Adrenal gland (tissue), 12 donors: ENCODE measurements around the gene THSD4. TPM values are rescaled to one million over a fixed set of nuclear protein-coding genes. Genes with fewer than 3 reads are reported as not detected.

Source experiments
- DNase-seq, 7 donors: peaks; one replicate each; pipeline ENCODE4 v3.0.0-alpha.2; 2019 to 2020
- H3K27ac ChIP-seq, 5 donors: fragments of 200-600 bp; sonication (generic) in 4 of 5; 1 replicate in 3 of 5; 2 replicates in 2 of 5; pipeline versions ENCODE4 v1.5.1 to v1.8.0; 2016 to 2020; ENCODE audit warnings: mild to moderate bottlenecking in 1 of 5
- H3K27me3 ChIP-seq: fragments of 200-600 bp; 2 replicates; pipeline ENCODE4 v1.8.0; 2021
- H3K36me3 ChIP-seq, 2 donors: fragments of 200-600 bp; replicated peaks in 1 of 2; 1 replicate in 1 of 2; 2 replicates in 1 of 2; pipeline versions ENCODE4 v1.5.1 to v1.8.0; 2018 to 2022
- H3K4me1 ChIP-seq, 2 donors: fragments of 200-600 bp; replicated peaks in 1 of 2; 1 replicate in 1 of 2; 2 replicates in 1 of 2; pipeline versions ENCODE4 v1.5.1 to v1.8.0; 2018 to 2021
- H3K4me3 ChIP-seq, 4 donors: fragments of 200-600 bp; sonication (generic) in 3 of 4; one replicate each; pipeline ENCODE4 v1.5.1; 2016 to 2018
- H3K9me3 ChIP-seq, 3 donors: fragments of 200-600 bp; sonication (generic) in 1 of 3; replicated peaks in 1 of 3; 1 replicate in 2 of 3; 2 replicates in 1 of 3; pipeline versions ENCODE4 v1.5.1 to v1.8.0; 2016 to 2021
- POLR2A ChIP-seq, 2 donors: fragments of 450-650 bp; IDR thresholded peaks; one replicate each; pipeline ENCODE4 v1.6.1; 2017; ENCODE audit warnings: antibody characterized with exemption in 2 of 2, mild to moderate bottlenecking in 2 of 2, moderate library complexity in 1 of 2
- WGBS, 4 donors: extraction: QIAGEN DNeasy Blood & Tissue Kit in 2 of 4; methylation state at CpG; one replicate each; pipeline versions ENCODE4 v1.1.5 to v1.1.7; 2013 to 2017; 5-methylcytosine and 5-hydroxymethylcytosine counted together
- intact Hi-C, 2 donors: fragments of 100-400 bp; cut with DNase I; formaldehyde crosslinking; loops; one replicate each; pipeline versions ENCODE4 v1.14.1 to v1.15.0; 2022 to 2023
- polyA plus RNA-seq, 3 donors: library from polyadenylated mRNA; stranded (reverse); fragments of 200-250 nt in 2 of 3; fragments of 350-450 nt in 1 of 3; fragmentation: Illumina TruSeq in 1 of 3; extraction: RNeasy Lipid Tissue Mini Kit (QIAGEN cat#74804) in 1 of 3; gene quantifications; one replicate each; pipeline ENCODE4 v1.2.3, GENCODE V29; 2013 to 2014
- total RNA-seq, 9 donors: library from RNA; depleted of rRNA in 4 of 9; stranded (reverse); fragments of >200 nt in 4 of 9; fragments of 120-200 nt in 1 of 9; fragmentation: NEBNext Ultra II Directional in 1 of 9; extraction: Animal tissue kit (Norgen Biotek cat#: 25700) in 1 of 9; gene quantifications; one replicate each; pipeline versions ENCODE4 v1.1.0 to v1.2.4, GENCODE V29; 2013 to 2023
- TF ChIP-seq, protein P1 (sequence below), 6 experiments: fragments of 450-650 bp in 4 of 6; fragments of 200-600 bp in 2 of 6; sonication (generic) in 1 of 6; IDR thresholded peaks; 1 replicate in 5 of 6; 2 replicates in 1 of 6; pipeline versions ENCODE4 v1.5.1 to v1.8.0; 2016 to 2021; ENCODE audit warnings: antibody characterized with exemption in 6 of 6, mild to moderate bottlenecking in 2 of 6, moderate library complexity in 1 of 6
- donor health status: healthy with polysubstance abuse.
- donor health status: Bipolar disorder and iron deficiency.
- donor health status: DM: yes; HTN: yes; CAD: no.
- donor health status: DM: no; HTN: no; CAD: no.
- donor health status: DM: no; HTN: no; CAD: no.
- donor health status: DM: yes; HTN: yes; CAD: no.

Gene THSD4
- total and polyA plus RNA-seq, 12 donors, result 5.3 to 53.2 (median 23.2) TPM

DNA sequence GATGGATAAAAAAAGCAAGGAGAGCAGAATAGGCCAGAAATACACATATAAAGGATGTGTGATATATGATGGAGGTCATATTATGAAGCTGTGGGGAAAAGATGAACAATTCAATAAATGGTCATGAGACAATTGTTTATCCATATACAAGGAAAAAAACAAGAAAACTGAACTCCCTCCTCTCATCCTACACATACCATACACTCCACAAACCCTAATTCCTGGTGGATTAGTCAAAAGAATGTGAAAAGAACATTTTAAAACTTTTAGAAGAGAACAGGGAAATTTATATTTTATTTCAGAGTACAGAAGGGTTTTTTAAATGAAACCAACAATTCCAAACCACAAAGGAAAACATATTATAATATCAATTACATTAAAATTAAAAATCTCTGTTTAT is 660.6 kb downstream of the THSD4 start:
- intact Hi-C loops, result loop anchor here in 1 of 2 donors (10.0 kb wide), 1 partner anchor 379 kb away; no protein-coding TSS in a partner anchor
- Histone ChIP-seq H3K36me3 (no peaks in the 10 kb centered on the region), H3K4me1 (peaks cover 0 to 11% of the 10 kb centered on the region in 2 donors), H3K27me3 (no peaks in the 10 kb centered on the region), H3K27ac (no peak overlapping the region), H3K4me3 (no peak overlapping the region), H3K9me3 (no peaks in the 10 kb centered on the region)
- no peak for DNase-seq
- TF ChIP-seq, protein P1, sequence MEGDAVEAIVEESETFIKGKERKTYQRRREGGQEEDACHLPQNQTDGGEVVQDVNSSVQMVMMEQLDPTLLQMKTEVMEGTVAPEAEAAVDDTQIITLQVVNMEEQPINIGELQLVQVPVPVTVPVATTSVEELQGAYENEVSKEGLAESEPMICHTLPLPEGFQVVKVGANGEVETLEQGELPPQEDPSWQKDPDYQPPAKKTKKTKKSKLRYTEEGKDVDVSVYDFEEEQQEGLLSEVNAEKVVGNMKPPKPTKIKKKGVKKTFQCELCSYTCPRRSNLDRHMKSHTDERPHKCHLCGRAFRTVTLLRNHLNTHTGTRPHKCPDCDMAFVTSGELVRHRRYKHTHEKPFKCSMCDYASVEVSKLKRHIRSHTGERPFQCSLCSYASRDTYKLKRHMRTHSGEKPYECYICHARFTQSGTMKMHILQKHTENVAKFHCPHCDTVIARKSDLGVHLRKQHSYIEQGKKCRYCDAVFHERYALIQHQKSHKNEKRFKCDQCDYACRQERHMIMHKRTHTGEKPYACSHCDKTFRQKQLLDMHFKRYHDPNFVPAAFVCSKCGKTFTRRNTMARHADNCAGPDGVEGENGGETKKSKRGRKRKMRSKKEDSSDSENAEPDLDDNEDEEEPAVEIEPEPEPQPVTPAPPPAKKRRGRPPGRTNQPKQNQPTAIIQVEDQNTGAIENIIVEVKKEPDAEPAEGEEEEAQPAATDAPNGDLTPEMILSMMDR (IDR thresholded peaks at IDR 0.05), result no peak
- TF ChIP-seq POLR2A (IDR thresholded peaks at IDR 0.05), result no peak

DNA sequence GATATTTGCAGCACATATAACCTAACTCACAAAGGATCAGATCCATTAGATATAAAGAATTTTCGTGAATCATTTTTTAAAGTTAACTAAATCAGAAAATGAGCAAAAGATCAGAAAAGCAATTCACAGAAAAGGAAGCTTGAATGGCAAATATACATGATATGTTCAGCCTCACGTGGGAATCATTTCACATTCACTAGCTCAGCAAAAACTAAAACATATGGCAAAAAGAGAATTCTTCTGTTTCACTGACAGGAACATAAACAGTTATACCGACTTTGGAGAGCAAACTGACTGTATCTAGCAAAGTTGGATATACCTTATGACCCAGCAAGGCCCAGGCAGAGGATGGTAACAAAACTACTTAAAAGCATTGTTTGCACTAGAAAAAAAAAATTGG is 661.0 kb downstream of the THSD4 start:
- 75 to 86% (median 81%) methylated on average over 3 of the region's 3 CpGs for WGBS, 4 donors
- Histone ChIP-seq H3K9me3 (no peaks in the 10 kb centered on the region), H3K4me1 (peaks cover 0 to 12% of the 10 kb centered on the region in 2 donors), H3K27ac (no peak overlapping the region), H3K27me3 (no peaks in the 10 kb centered on the region), H3K4me3 (no peak overlapping the region), H3K36me3 (no peaks in the 10 kb centered on the region)
- intact Hi-C loops, result loop anchor here in 1 of 2 donors (10.0 kb wide), 1 partner anchor 378 kb away; no protein-coding TSS in a partner anchor
- TF ChIP-seq, protein P1 (IDR thresholded peaks at IDR 0.05), result no peak
- no peak for TF ChIP-seq POLR2A (IDR thresholded peaks at IDR 0.05)
- no peak for DNase-seq

DNA sequence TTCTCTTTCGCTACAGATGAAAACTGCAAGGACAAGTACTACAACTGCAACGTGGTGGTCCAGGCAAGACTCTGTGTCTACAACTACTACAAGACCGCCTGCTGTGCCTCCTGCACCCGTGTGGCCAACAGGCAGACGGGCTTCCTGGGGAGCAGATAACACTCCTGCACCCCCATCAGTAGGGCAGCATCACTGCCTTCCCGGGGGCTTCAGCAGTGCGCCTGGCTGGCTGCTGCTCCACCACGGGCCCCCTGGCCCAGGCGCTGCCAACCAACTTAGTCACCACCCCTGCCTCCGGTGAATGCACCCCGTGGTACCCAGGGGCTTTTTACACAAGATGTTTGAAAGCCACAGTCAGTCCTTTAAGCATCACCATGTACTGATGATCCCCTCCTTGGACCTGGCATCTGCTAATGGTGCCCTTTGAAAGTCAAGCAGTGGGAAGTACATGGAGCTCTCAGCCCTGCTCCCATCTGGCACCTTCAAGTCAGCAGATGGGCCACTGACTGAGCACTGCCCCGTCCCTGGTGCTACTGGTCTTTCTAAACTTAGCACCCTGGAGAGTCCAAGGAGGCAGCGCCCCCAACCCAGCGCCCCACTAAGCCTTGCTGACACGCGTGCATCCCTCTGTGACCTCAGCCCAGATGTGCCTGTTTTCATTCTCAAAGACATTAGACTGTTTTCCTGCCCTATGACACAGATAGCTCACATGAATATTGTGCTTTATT is 662.1 kb downstream of the THSD4 start:
- Histone ChIP-seq H3K9me3 (no peaks in the 10 kb centered on the region), H3K27me3 (no peaks in the 10 kb centered on the region), H3K27ac (no peak overlapping the region), H3K4me3 (no peak overlapping the region), H3K36me3 (no peaks in the 10 kb centered on the region), H3K4me1 (peaks cover 0 to 12% of the 10 kb centered on the region in 2 donors)
- WGBS, 4 donors, result 83 to 90% (median 88%) methylated on average over 7 to 16 of the region's 16 CpGs
- no peak for DNase-seq
- no peak for TF ChIP-seq POLR2A (IDR thresholded peaks at IDR 0.05)
- TF ChIP-seq, protein P1 (IDR thresholded peaks at IDR 0.05), result no peak
- intact Hi-C loops, result loop anchor here in 1 of 2 donors (10.0 kb wide), 1 partner anchor 377 kb away; no protein-coding TSS in a partner anchor

DNA sequence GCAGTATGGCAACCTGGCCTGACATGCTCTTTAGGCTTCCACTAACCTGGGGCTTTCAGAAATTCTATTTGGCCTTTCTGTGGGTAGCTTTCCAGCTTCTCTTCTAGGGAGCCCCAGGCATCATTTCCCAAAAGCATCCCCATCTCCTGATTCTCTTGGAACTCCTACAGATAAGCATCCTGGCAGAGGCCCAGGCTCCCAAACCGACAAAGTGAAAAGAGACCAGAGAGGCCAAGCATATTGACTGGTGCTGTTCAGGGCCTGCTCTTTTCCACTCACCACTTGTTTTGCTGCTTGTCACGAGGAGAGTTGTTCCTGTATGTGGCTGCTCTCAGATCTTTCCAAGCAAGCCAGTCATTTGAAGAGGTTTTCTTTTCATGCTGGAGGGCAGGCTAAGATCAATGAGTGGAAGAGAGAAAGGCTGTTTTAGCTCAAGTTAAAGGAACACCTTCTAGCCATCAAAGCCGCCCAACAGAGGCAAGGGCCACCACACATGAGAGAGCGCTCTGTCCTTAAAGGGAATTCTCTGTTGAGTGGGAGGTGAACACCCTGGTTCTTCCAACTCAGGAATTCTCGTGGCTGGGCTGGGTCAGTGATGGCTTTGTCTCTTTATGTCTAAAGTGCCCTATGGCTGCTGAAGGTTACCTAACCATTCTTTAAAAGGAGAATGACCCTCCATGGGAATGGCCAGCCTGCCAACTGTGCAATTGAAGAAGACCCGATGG is 664.0 kb downstream of the THSD4 start:
- Histone ChIP-seq H3K27me3 (no peaks in the 10 kb centered on the region), H3K4me3 (no peak overlapping the region), H3K27ac (peak overlapping the region in 1 of 5 donors; percentile 5), H3K9me3 (no peaks in the 10 kb centered on the region), H3K36me3 (no peaks in the 10 kb centered on the region), H3K4me1 (peaks cover 0 to 12% of the 10 kb centered on the region in 2 donors)
- 82 to 93% (median 91%) methylated on average over 6 of the region's 6 CpGs for WGBS, 4 donors
- DNase-seq, result no peak
- intact Hi-C loops, result loop anchor here in 1 of 2 donors (10.0 kb wide), 1 partner anchor 376 kb away; no protein-coding TSS in a partner anchor
- TF ChIP-seq, protein P1 (IDR thresholded peaks at IDR 0.05), result no peak
- TF ChIP-seq POLR2A (IDR thresholded peaks at IDR 0.05), result no peak
